Measurements from ENCODE around the gene NLRC5.

The NLRC5 gene

DNA sequence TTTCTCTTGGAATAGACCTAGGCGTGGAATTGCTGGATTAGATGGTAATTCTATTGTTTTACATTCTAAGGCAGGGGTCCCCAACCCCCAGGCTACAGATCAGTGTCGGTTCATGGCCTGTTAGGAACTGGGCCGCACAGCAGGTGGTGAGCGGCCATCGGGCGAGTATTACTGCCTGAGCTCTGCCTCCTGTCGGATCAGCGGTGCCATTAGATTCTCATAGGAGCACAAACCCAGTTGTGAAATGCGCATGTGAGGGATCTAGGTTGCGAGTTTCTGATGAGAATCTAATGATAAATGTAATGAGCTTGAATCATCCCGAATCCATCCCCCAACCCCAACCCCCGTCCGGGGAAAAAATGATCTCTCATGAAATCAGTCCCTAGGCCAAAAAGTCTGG, 23.0 kb downstream of the NLRC5 start:
- TF ChIP-seq, protein P1, sequence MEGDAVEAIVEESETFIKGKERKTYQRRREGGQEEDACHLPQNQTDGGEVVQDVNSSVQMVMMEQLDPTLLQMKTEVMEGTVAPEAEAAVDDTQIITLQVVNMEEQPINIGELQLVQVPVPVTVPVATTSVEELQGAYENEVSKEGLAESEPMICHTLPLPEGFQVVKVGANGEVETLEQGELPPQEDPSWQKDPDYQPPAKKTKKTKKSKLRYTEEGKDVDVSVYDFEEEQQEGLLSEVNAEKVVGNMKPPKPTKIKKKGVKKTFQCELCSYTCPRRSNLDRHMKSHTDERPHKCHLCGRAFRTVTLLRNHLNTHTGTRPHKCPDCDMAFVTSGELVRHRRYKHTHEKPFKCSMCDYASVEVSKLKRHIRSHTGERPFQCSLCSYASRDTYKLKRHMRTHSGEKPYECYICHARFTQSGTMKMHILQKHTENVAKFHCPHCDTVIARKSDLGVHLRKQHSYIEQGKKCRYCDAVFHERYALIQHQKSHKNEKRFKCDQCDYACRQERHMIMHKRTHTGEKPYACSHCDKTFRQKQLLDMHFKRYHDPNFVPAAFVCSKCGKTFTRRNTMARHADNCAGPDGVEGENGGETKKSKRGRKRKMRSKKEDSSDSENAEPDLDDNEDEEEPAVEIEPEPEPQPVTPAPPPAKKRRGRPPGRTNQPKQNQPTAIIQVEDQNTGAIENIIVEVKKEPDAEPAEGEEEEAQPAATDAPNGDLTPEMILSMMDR (IDR thresholded peaks at IDR 0.05; ENCODE audit: extremely low read depth, missing control alignments), result no peak
- no peak for DNase-seq (ENCODE audit: low spot score)

- DNase-seq (ENCODE audit: low spot score), result no peak
- TF ChIP-seq, protein P1 (IDR thresholded peaks at IDR 0.05; ENCODE audit: extremely low read depth, missing control alignments), result no peak
Observed at GRCh38 chr16:57013229-57013628, 23.9 kb downstream of the NLRC5 start.

DNA sequence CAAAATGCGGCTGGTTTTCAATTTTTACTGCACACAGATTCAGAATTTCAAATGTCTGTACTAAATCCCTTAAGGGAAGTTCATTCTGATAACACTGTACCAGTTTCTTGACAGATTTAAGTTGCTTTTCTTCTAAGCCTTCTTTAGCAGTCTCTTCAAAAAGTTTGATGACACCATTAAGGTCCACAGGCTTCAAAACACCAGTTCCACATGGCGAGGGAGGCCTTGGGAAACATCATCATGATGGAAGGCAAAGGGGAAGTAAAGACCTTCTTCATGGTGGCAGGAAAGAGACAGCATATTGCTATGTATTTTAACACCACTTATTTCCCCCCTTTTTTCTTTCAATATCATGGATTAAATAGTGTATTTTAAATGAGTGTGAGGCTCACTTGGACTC, 24.5 kb downstream of the NLRC5 start:
- TF ChIP-seq, protein P1 (IDR thresholded peaks at IDR 0.05; ENCODE audit: extremely low read depth, missing control alignments), result no peak
- no peak for DNase-seq (ENCODE audit: low spot score)

DNA sequence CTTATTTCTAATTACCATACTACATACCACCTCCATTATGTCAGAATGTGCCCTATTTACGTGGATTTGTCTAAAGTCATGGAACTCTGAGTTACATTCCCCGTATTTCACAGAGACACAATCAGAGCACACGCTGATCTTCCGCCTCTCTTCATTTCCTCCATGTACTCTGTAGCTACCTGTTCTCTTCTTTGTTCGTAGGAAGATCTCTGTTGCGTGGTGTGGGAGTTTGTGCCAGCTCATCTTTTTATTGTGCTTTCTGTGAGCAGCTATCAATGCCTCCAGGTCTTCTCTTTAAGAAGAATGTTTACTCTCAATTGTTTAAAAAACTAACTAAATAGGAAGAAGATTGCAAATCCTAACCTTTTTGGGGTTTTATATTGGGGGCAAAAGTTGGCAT, 26.9 kb downstream of the NLRC5 start:
- no peak for DNase-seq (ENCODE audit: low spot score)
- TF ChIP-seq, protein P1 (IDR thresholded peaks at IDR 0.05; ENCODE audit: extremely low read depth, missing control alignments), result no peak

- no peak for DNase-seq (ENCODE audit: low spot score)
- TF ChIP-seq, protein P1 (IDR thresholded peaks at IDR 0.05; ENCODE audit: extremely low read depth, missing control alignments), result no peak
Observed at GRCh38 chr16:57016831-57017230, 27.5 kb downstream of the NLRC5 start.

DNA sequence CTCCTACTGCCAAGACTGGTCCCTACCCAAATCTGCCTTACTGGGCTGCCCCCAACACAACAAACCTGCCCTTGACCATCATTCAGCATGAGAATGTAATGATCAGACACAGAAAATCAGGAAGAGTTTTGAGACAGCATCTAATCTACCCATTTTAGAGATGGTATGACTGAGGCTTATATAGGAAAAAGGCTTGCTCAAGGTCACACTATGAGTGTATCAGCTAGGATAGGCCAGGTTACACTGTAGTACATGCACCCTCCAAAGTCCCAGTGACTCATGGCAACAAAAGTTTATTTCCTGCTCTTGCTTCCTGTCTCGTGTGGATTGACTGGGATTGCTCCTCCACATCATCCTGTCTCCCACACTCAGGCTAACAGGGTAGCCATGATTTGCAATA, 27.9 kb downstream of the NLRC5 start:
- no peak for DNase-seq (ENCODE audit: low spot score)
- TF ChIP-seq, protein P1 (IDR thresholded peaks at IDR 0.05; ENCODE audit: extremely low read depth, missing control alignments), result no peak

GRCh38 chr16:57019746-57020145, 30.4 kb downstream of the NLRC5 start:
- no peak for DNase-seq (ENCODE audit: low spot score)
- TF ChIP-seq, protein P1 (IDR thresholded peaks at IDR 0.05; ENCODE audit: extremely low read depth, missing control alignments), result no peak

Measured in GM20000 (cell line).